ENCODE results near the gene LTBP4. TPM values are rescaled to one million over a fixed set of nuclear protein-coding genes. Genes with fewer than 3 reads are reported as not detected.

LTBP4 gene
- total RNA-seq, 1 donor from 2014 or later: 430 TPM

DNA sequence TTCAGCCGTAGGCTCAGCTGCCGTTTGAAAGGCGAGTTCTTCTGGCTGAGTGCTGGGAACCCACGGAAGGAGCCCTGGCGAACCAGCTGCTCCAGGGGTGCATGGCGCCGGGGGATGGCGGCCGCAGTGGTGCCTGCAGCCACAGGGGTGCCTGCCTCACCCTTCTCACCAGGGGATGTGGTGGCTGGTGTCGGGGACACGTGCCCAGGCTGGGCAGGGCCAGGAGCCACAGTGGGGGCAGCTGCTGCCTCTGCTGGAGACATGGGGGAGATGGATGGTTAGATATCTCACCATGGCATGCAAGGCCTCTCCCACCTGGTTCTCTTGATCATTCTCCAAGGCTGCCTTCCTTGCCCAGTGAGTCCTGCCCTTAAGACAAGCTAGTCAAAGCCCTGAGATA is 72.2 kb downstream of the LTBP4 start:
- peak; percentile 10 for ATAC-seq
- Histone ChIP-seq H3K4me1 (no peaks in the 10 kb centered on the region), H3K4me3 (no peak overlapping the region), H3K36me3 (peaks cover 92% of the 10 kb centered on the region), H3K9me3 (no peaks in the 10 kb centered on the region), H3K27me3 (no peaks in the 10 kb centered on the region), H3K27ac (no peak overlapping the region)
- TF ChIP-seq, protein P1, sequence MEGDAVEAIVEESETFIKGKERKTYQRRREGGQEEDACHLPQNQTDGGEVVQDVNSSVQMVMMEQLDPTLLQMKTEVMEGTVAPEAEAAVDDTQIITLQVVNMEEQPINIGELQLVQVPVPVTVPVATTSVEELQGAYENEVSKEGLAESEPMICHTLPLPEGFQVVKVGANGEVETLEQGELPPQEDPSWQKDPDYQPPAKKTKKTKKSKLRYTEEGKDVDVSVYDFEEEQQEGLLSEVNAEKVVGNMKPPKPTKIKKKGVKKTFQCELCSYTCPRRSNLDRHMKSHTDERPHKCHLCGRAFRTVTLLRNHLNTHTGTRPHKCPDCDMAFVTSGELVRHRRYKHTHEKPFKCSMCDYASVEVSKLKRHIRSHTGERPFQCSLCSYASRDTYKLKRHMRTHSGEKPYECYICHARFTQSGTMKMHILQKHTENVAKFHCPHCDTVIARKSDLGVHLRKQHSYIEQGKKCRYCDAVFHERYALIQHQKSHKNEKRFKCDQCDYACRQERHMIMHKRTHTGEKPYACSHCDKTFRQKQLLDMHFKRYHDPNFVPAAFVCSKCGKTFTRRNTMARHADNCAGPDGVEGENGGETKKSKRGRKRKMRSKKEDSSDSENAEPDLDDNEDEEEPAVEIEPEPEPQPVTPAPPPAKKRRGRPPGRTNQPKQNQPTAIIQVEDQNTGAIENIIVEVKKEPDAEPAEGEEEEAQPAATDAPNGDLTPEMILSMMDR (IDR thresholded peaks at IDR 0.05): no peak
- intact Hi-C loops (cut with DNase I): no loop called here
- DNase-seq: no peak

DNA sequence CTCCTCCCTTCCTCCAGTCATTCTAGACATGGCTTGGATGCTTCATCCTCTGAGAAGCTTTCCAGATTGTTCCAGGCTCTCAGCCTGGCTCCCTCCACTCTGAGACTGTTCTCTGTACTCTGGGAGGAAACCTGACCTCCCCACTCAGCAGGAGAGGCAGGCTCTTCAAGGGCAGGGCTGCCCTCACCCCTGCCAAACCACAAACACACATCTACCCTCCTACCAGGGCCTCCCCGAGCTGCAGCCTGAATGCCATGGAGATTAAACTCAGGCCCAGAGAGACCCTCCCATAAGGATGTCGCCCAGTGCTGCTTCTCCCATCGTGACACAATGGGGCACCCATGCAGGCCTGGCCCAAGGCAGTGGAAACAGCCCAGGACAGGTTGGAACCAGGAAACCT is 73.1 kb downstream of the LTBP4 start:
- Histone ChIP-seq H3K27ac (no peak overlapping the region), H3K4me3 (no peak overlapping the region), H3K27me3 (no peaks in the 10 kb centered on the region), H3K9me3 (no peaks in the 10 kb centered on the region), H3K4me1 (no peaks in the 10 kb centered on the region), H3K36me3 (peaks cover 90% of the 10 kb centered on the region)
- DNase-seq: no peak
- peak; percentile 82 for ATAC-seq
- intact Hi-C loops (cut with DNase I): no loop called here
- TF ChIP-seq, protein P1 (IDR thresholded peaks at IDR 0.05): no peak

DNA sequence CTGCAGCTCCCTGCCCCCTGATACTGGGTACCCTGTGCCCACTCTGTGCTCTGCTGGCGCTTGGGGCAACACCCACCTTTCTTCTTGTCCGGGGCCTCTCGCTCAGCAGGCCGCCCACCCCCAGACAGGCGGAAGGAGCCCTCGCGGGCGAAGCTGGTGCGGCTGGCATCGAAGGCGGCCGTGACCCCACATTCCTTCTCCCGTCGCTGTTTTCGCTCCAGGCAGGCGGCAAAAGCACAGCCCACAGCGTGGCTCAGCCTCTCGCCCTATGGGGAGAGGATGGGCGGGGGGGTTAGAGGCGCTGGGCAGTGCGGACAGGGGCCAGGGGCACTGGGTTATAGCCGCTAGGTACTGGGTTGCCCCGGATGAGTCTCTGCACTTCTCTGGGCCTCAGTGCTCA is 76.0 kb downstream of the LTBP4 start:
- no peaks in the 10 kb centered on the region for H3K27me3 ChIP-seq
- no peaks in the 10 kb centered on the region for H3K4me1 ChIP-seq
- TF ChIP-seq, protein P1 (IDR thresholded peaks at IDR 0.05): no peak
- ATAC-seq (no peak), DNase-seq (no peak)
- H3K36me3 ChIP-seq: peaks cover 82% of the 10 kb centered on the region
- intact Hi-C loops (cut with DNase I): no loop called here
- no peak overlapping the region for H3K4me3 ChIP-seq
- no peaks in the 10 kb centered on the region for H3K9me3 ChIP-seq
- H3K27ac ChIP-seq: no peak overlapping the region

Other genes starting within 250 kb of the LTBP4 start
- 0.64 TPM for gene HIPK4, start 211.2 kb upstream of the LTBP4 start, total RNA-seq
- gene PRX, start 188.0 kb upstream of the LTBP4 start, total RNA-seq: 36.2 TPM
- 22.1 TPM for gene SERTAD1, start 175.4 kb upstream of the LTBP4 start, total RNA-seq
- 32.6 TPM for gene SERTAD3, start 157.0 kb upstream of the LTBP4 start, total RNA-seq
- gene BLVRB, start 135.6 kb upstream of the LTBP4 start, total RNA-seq: 132 TPM
- 1.5 TPM for gene SPTBN4, start 134.4 kb upstream of the LTBP4 start, total RNA-seq
- 68.1 TPM for gene SHKBP1, start 24.5 kb upstream of the LTBP4 start, total RNA-seq
- 19.5 TPM for gene NUMBL, start 89.3 kb downstream of the LTBP4 start, total RNA-seq
- 43.6 TPM for gene COQ8B, start 115.5 kb downstream of the LTBP4 start, total RNA-seq
- gene ITPKC, start 115.7 kb downstream of the LTBP4 start, total RNA-seq: 51.6 TPM
- 18.5 TPM for gene ACTMAP, start 149.1 kb downstream of the LTBP4 start, total RNA-seq
- gene SNRPA, start 149.8 kb downstream of the LTBP4 start, total RNA-seq: 51.7 TPM
- not detected for gene MIA, start 174.2 kb downstream of the LTBP4 start, total RNA-seq
- 45.4 TPM for gene RAB4B, start 176.9 kb downstream of the LTBP4 start, total RNA-seq
- gene EGLN2, start 197.8 kb downstream of the LTBP4 start, total RNA-seq: 173 TPM
- gene CYP2A6, start 249.1 kb downstream of the LTBP4 start, total RNA-seq: not detected